Mesodermal cell (in vitro differentiated cells): ENCODE results near the gene MYH7.

Source experiments
- H3K27ac ChIP-seq: 2 replicates; pipeline ENCODE4 v1.7.0; 2013; ENCODE audit warnings: mild to moderate bottlenecking, low read depth, low read length, moderate library complexity; ENCODE audit not compliant: severe bottlenecking
- H3K36me3 ChIP-seq: 2 replicates; pipeline ENCODE4 v1.7.1; 2013; ENCODE audit warnings: mild to moderate bottlenecking, low read length, moderate library complexity; ENCODE audit not compliant: control insufficient read depth, insufficient read depth
- H3K4me1 ChIP-seq: one replicate; pipeline ENCODE4 v1.7.1; 2013; ENCODE audit warnings: mild to moderate bottlenecking, low read length; ENCODE audit not compliant: insufficient read depth, control insufficient read depth, poor library complexity, severe bottlenecking
- H3K4me3 ChIP-seq: 2 replicates; pipeline ENCODE4 v1.7.0; 2013; ENCODE audit warnings: low read length, control low read depth, mild to moderate bottlenecking; ENCODE audit not compliant: insufficient read depth, poor library complexity, severe bottlenecking; ENCODE audit errors: extremely low read depth
- H3K9me3 ChIP-seq: 2 replicates; pipeline ENCODE4 v1.7.1; 2013; ENCODE audit warnings: mild to moderate bottlenecking, low read length, moderate library complexity; ENCODE audit not compliant: control insufficient read depth
- WGBS, 2 experiments: methylation state at CpG; one replicate each; pipeline ENCODE4 v1.1.5; 2013; ENCODE audit warnings: missing lambda C conversion rate in 2 of 2; ENCODE audit not compliant: insufficient coverage in 2 of 2; 5-methylcytosine and 5-hydroxymethylcytosine counted together

The MYH7 gene

GRCh38 chr14:23447361-23448350 lies 12.2 kb upstream of the MYH7 start:
- Histone ChIP-seq H3K9me3 (no peaks in the 10 kb centered on the region), H3K4me1 (peaks cover 1% of the 10 kb centered on the region), H3K36me3 (no peaks in the 10 kb centered on the region), H3K27ac (no peak overlapping the region), H3K4me3 (no peak overlapping the region)
- 93% methylated on average over 4 of the region's 7 CpGs for WGBS, 2 experiments

GRCh38 chr14:23446291-23446851 lies 10.9 kb upstream of the MYH7 start:
- no peaks in the 10 kb centered on the region for H3K9me3 ChIP-seq
- no peaks in the 10 kb centered on the region for H3K36me3 ChIP-seq
- H3K4me3 ChIP-seq, result no peak overlapping the region
- no peak overlapping the region for H3K27ac ChIP-seq
- H3K4me1 ChIP-seq, result peaks cover 3% of the 10 kb centered on the region
- WGBS, 2 experiments, result 85 to 90% methylated on average over 3 of the region's 4 CpGs

- H3K4me1 ChIP-seq, result peaks cover 3% of the 10 kb centered on the region
- H3K4me3 ChIP-seq, result no peak overlapping the region
- H3K9me3 ChIP-seq, result no peaks in the 10 kb centered on the region
- H3K27ac ChIP-seq, result no peak overlapping the region
- no peaks in the 10 kb centered on the region for H3K36me3 ChIP-seq
- WGBS, 2 experiments, result 63% methylated on average over 1 of the region's 4 CpGs
Observed at GRCh38 chr14:23445773-23446172, 10.3 kb upstream of the MYH7 start.

GRCh38 chr14:23444314-23444713 lies 8.9 kb upstream of the MYH7 start:
- peaks cover 3% of the 10 kb centered on the region for H3K4me1 ChIP-seq

GRCh38 chr14:23443881-23444280 lies 8.4 kb upstream of the MYH7 start:
- H3K4me3 ChIP-seq, result no peak overlapping the region

More at GRCh38 chr14:23444314-23444713, 8.9 kb upstream of the MYH7 start:
- Histone ChIP-seq H3K4me3 (no peak overlapping the region), H3K9me3 (no peaks in the 10 kb centered on the region), H3K36me3 (no peaks in the 10 kb centered on the region), H3K27ac (no peak overlapping the region)
- 100% methylated on average over 1 of the region's 1 CpG; no CpG with 5 or more reads in 1 of the 2 experiments for WGBS, 2 experiments

GRCh38 chr14:23443411-23443812 lies 8.0 kb upstream of the MYH7 start:
- Histone ChIP-seq H3K9me3 (no peaks in the 10 kb centered on the region), H3K4me3 (no peak overlapping the region), H3K36me3 (no peaks in the 10 kb centered on the region), H3K4me1 (peaks cover 3% of the 10 kb centered on the region), H3K27ac (no peak overlapping the region)
- 81 to 93% methylated on average over 5 to 8 of the region's 11 CpGs for WGBS, 2 experiments

More at GRCh38 chr14:23443881-23444280, 8.4 kb upstream of the MYH7 start:
- no peaks in the 10 kb centered on the region for H3K36me3 ChIP-seq
- H3K9me3 ChIP-seq, result no peaks in the 10 kb centered on the region
- WGBS, 2 experiments, result 88 to 93% methylated on average over 3 to 4 of the region's 6 CpGs
- no peak overlapping the region for H3K27ac ChIP-seq
- H3K4me1 ChIP-seq, result peaks cover 3% of the 10 kb centered on the region

- 68 to 69% methylated on average over 9 of the region's 9 CpGs for WGBS, 2 experiments
- H3K36me3 ChIP-seq, result no peaks in the 10 kb centered on the region
- no peak overlapping the region for H3K4me3 ChIP-seq
- H3K27ac ChIP-seq, result no peak overlapping the region
- H3K4me1 ChIP-seq, result peaks cover 3% of the 10 kb centered on the region
- H3K9me3 ChIP-seq, result no peaks in the 10 kb centered on the region
Observed at GRCh38 chr14:23442721-23443356, 7.4 kb upstream of the MYH7 start.

GRCh38 chr14:23441076-23441475 lies 5.6 kb upstream of the MYH7 start:
- H3K9me3 ChIP-seq, result no peaks in the 10 kb centered on the region
- 100% methylated on average over 1 of the region's 1 CpG for WGBS, 2 experiments
- no peak overlapping the region for H3K27ac ChIP-seq
- no peaks in the 10 kb centered on the region for H3K36me3 ChIP-seq
- peaks cover 13% of the 10 kb centered on the region for H3K4me1 ChIP-seq
- H3K4me3 ChIP-seq, result no peak overlapping the region

- Histone ChIP-seq H3K4me3 (no peak overlapping the region), H3K27ac (no peak overlapping the region), H3K9me3 (no peaks in the 10 kb centered on the region), H3K4me1 (peaks cover 24% of the 10 kb centered on the region), H3K36me3 (no peaks in the 10 kb centered on the region)
- 92 to 95% methylated on average over 5 to 6 of the region's 6 CpGs for WGBS, 2 experiments
Observed at GRCh38 chr14:23439107-23439835, 3.8 kb upstream of the MYH7 start.
